ENCODE results near the gene PBRM1. TPM values are rescaled to one million over a fixed set of nuclear protein-coding genes. Genes with fewer than 3 reads are reported as not detected.

The PBRM1 gene
- total RNA-seq, 1 donor from 2014 or later = 116 TPM

DNA sequence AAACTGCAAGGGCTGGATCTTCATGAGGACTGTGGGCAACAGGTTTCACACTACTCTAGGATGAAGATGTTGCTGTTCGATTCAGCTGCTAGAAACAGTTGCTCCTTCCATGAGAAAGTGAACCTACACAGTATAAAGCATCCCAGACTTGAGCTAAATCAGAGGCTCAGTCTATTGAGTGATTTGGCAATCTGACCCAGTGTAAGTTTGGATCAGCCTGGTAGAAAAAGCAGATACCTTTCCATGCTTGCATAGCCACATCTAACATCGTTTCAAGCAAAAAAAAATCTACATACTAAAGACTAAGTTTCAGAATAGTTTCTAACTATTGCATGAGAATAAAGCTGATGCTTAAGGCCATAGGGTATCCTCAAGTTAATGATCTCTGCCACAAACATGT lies 144.7 kb downstream of the PBRM1 start:
- H3K4me1 ChIP-seq = peaks cover 12% of the 10 kb centered on the region
- no peak overlapping the region for H2AFZ ChIP-seq (replicated peaks)
- H3K79me2 ChIP-seq (ENCODE audit: low read depth) = peaks cover 57% of the 10 kb centered on the region
- peaks cover 10% of the 10 kb centered on the region for H3K36me3 Mint-ChIP-seq
- H3K9me3 ChIP-seq (ENCODE audit: low read depth) = no peaks in the 10 kb centered on the region
- peaks cover 4% of the 10 kb centered on the region for H3K27me3 Mint-ChIP-seq (ENCODE audit: insufficient read depth, low read depth)
- H3K27ac Mint-ChIP-seq = no peak overlapping the region
- H3K27me3 ChIP-seq = no peaks in the 10 kb centered on the region
- no peak for DNase-seq (ENCODE audit: low spot score)
- H3K4me2 ChIP-seq = no peak overlapping the region
- no peaks in the 10 kb centered on the region for H3K36me3 ChIP-seq
- H4K20me1 ChIP-seq (ENCODE audit: low read depth) = peaks cover 46% of the 10 kb centered on the region
- peaks cover 19% of the 10 kb centered on the region for H3K4me1 Mint-ChIP-seq
- H3F3A ChIP-seq (ENCODE audit: low read depth) = peaks cover 36% of the 10 kb centered on the region
- no peak overlapping the region for H3K4me3 ChIP-seq
- TF ChIP-seq EZH2phosphoT487 (IDR thresholded peaks at IDR 0.05) = no peak
- no peak overlapping the region for H3K27ac ChIP-seq
- H3K9ac ChIP-seq = no peak overlapping the region
- no peak overlapping the region for H3K4me3 Mint-ChIP-seq
- no peaks in the 10 kb centered on the region for H3K9me3 Mint-ChIP-seq

DNA sequence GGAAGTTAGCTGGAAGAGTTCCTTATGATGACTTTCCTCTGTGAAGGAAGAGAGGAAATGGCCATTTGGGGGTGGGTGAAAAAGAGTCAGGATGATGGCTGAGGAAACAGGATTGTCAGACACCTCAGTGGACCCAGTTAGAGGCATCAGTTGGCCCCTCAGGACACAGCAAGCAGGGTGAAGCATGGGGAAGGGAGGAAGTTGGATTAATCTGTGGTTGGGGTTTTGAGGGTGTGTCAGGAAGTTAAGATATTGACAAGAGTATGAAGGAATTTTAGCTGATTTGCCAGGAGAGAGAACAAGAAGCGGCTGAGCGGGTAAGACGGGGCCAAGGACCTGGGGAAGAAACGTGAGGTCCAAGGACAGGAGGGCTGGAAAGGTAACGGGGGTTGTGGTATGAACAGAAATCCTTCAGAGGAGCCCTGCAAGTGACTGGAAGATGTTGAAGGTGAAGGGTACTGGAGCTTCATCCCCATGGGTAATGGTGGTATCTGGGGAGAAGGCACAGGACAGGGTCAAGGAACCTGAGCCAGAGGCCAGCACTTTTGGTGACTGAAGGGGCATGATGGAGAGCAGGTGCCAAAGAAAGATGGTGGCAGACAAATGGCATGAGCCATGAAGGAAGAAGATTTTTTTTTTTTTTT lies 146.6 kb downstream of the PBRM1 start:
- Mint-ChIP-seq H3K27ac (no peak overlapping the region), H3K36me3 (peaks cover 10% of the 10 kb centered on the region), H3K4me1 (peaks cover 31% of the 10 kb centered on the region), H3K9me3 (no peaks in the 10 kb centered on the region), H3K4me3 (peak overlapping the region; percentile 6), H3K27me3 (ENCODE audit: insufficient read depth, low read depth) (peaks cover 4% of the 10 kb centered on the region)
- Histone ChIP-seq H3F3A (ENCODE audit: low read depth) (peaks cover 38% of the 10 kb centered on the region), H3K4me1 (peaks cover 23% of the 10 kb centered on the region), H2AFZ (replicated peaks) (no peak overlapping the region), H3K4me3 (no peak overlapping the region), H3K9me3 (ENCODE audit: low read depth) (no peaks in the 10 kb centered on the region), H4K20me1 (ENCODE audit: low read depth) (peaks cover 36% of the 10 kb centered on the region), H3K9ac (no peak overlapping the region), H3K27me3 (no peaks in the 10 kb centered on the region), H3K4me2 (no peak overlapping the region), H3K36me3 (no peaks in the 10 kb centered on the region), H3K79me2 (ENCODE audit: low read depth) (peaks cover 57% of the 10 kb centered on the region), H3K27ac (no peak overlapping the region)
- no peak for DNase-seq (ENCODE audit: low spot score)
- no peak for TF ChIP-seq EZH2phosphoT487 (IDR thresholded peaks at IDR 0.05)
- TF ChIP-seq, protein P1, sequence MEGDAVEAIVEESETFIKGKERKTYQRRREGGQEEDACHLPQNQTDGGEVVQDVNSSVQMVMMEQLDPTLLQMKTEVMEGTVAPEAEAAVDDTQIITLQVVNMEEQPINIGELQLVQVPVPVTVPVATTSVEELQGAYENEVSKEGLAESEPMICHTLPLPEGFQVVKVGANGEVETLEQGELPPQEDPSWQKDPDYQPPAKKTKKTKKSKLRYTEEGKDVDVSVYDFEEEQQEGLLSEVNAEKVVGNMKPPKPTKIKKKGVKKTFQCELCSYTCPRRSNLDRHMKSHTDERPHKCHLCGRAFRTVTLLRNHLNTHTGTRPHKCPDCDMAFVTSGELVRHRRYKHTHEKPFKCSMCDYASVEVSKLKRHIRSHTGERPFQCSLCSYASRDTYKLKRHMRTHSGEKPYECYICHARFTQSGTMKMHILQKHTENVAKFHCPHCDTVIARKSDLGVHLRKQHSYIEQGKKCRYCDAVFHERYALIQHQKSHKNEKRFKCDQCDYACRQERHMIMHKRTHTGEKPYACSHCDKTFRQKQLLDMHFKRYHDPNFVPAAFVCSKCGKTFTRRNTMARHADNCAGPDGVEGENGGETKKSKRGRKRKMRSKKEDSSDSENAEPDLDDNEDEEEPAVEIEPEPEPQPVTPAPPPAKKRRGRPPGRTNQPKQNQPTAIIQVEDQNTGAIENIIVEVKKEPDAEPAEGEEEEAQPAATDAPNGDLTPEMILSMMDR (IDR thresholded peaks at IDR 0.05) = no peak
- no peak for TF ChIP-seq EZH2 (IDR thresholded peaks at IDR 0.05)

DNA sequence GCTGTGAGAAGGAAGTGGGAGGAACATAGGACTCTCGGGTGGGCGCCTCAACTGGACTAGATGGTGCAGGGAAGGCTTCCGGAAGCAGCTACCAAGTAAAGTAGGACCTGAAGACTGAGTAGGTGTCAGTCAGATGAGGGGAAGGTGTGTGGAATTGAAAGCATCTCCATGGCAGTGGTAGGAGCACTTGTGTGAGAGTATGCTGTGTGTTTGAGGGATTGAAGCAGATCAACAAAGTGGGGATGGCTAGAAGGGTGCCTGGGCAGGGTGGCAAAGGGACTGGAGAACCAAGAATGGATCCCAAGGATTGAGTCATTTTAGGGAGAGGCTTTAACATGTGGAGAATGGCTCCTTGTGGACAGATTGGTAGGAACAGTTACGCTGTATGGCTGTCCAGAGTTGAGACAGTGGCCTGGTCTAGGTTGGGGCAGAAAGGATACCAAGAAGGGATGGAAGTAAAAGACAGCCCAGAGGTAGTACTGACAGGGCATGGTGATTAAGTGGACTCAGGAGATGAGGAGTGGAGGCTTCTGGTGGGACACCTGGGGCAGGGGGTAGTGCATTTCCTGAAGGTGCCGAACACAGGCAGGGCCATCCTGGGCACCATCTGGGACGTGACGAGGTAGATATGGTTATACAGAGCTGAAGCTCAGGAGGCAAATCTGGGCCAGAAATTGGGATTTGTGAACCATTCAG lies 147.8 kb downstream of the PBRM1 start:
- H3K27me3 ChIP-seq = no peaks in the 10 kb centered on the region
- Mint-ChIP-seq H3K27me3 (ENCODE audit: insufficient read depth, low read depth) (peaks cover 4% of the 10 kb centered on the region), H3K4me3 (peak overlapping the region; percentile 98), H3K36me3 (peaks cover 7% of the 10 kb centered on the region), H3K27ac (no peak overlapping the region), H3K9me3 (no peaks in the 10 kb centered on the region), H3K4me1 (peaks cover 31% of the 10 kb centered on the region)
- H3K9me3 ChIP-seq (ENCODE audit: low read depth) = no peaks in the 10 kb centered on the region
- H3K4me2 ChIP-seq = peak overlapping the region; percentile 94
- H3F3A ChIP-seq (ENCODE audit: low read depth) = peaks cover 41% of the 10 kb centered on the region
- H3K27ac ChIP-seq = no peak overlapping the region
- DNase-seq (ENCODE audit: low spot score) = no peak
- H4K20me1 ChIP-seq (ENCODE audit: low read depth) = peaks cover 36% of the 10 kb centered on the region
- peak overlapping the region; percentile 86 for H3K4me3 ChIP-seq
- H3K36me3 ChIP-seq = no peaks in the 10 kb centered on the region
- H3K79me2 ChIP-seq (ENCODE audit: low read depth) = peaks cover 60% of the 10 kb centered on the region
- H3K4me1 ChIP-seq = peaks cover 23% of the 10 kb centered on the region
- H2AFZ ChIP-seq (replicated peaks) = no peak overlapping the region
- no peak for TF ChIP-seq EZH2phosphoT487 (IDR thresholded peaks at IDR 0.05)
- no peak for TF ChIP-seq EZH2 (IDR thresholded peaks at IDR 0.05)
- TF ChIP-seq, protein P1 (IDR thresholded peaks at IDR 0.05) = no peak
- peak overlapping the region; percentile 70 for H3K9ac ChIP-seq

DNA sequence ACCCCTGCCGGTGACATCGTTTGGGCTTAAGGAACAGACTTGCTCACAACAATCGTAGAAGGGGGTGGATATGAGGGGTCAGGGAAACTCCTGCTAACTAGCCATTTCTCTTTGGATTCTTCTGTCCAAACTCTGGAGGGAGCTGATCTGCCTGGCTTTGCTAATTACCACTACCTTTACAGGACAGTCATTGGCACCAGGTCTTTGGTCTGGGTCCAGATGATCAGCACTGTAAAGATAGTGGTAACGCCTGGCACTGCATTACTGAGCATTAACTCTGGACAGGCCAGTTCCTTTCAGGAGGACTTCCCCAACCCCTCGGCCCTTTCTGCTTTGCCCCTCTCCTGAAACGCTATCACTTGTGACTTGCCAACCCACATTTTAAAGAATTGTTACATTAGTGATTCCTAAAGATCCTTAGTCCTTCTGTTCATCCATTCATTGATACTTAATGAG lies 148.5 kb downstream of the PBRM1 start:
- peak overlapping the region; percentile 86 for H3K4me3 ChIP-seq
- no peak for TF ChIP-seq EZH2 (IDR thresholded peaks at IDR 0.05)
- TF ChIP-seq, protein P1 (IDR thresholded peaks at IDR 0.05) = no peak
- TF ChIP-seq EZH2phosphoT487 (IDR thresholded peaks at IDR 0.05) = no peak
- Mint-ChIP-seq H3K27me3 (ENCODE audit: insufficient read depth, low read depth) (peaks cover 5% of the 10 kb centered on the region), H3K9me3 (no peaks in the 10 kb centered on the region), H3K27ac (peak overlapping the region; percentile 96), H3K4me3 (peak overlapping the region; percentile 98), H3K4me1 (peaks cover 36% of the 10 kb centered on the region), H3K36me3 (peaks cover 7% of the 10 kb centered on the region)
- no peaks in the 10 kb centered on the region for H3K9me3 ChIP-seq (ENCODE audit: low read depth)
- peaks cover 43% of the 10 kb centered on the region for H4K20me1 ChIP-seq (ENCODE audit: low read depth)
- no peaks in the 10 kb centered on the region for H3K36me3 ChIP-seq
- peak overlapping the region; percentile 70 for H3K9ac ChIP-seq
- peak overlapping the region; percentile 69 for H3K27ac ChIP-seq
- no peak for DNase-seq (ENCODE audit: low spot score)
- no peak overlapping the region for H2AFZ ChIP-seq (replicated peaks)
- peak overlapping the region; percentile 94 for H3K4me2 ChIP-seq
- no peaks in the 10 kb centered on the region for H3K27me3 ChIP-seq
- peaks cover 64% of the 10 kb centered on the region for H3K79me2 ChIP-seq (ENCODE audit: low read depth)
- peaks cover 41% of the 10 kb centered on the region for H3F3A ChIP-seq (ENCODE audit: low read depth)
- peaks cover 27% of the 10 kb centered on the region for H3K4me1 ChIP-seq

Measured in neural progenitor cell (in vitro differentiated cells).